HepG2 (cell line): ENCODE measurements around the gene CPPED1.

Source experiments
- MXI1 ChIP-seq: IDR thresholded peaks from 3 replicates; pipeline ENCODE4 v1.6.1; 2012; ENCODE audit warnings: low read depth, low read length, inconsistent platforms, borderline replicate concordance
- POLR2AphosphoS5 ChIP-seq: IDR thresholded peaks from 2 replicates; pipeline ENCODE4 v1.6.1; 2012; ENCODE audit warnings: low read depth, low read length
- RBFOX2 ChIP-seq: fragments of 200-400 bp; formaldehyde crosslinking; IDR thresholded peaks from 2 replicates; pipeline ENCODE4 v1.6.1; 2017; ENCODE audit warnings: low read depth, mild to moderate bottlenecking, low read length
- ZNF660 ChIP-seq: sonication (generic); formaldehyde crosslinking; IDR thresholded peaks from 2 replicates; pipeline ENCODE4 v1.5.1; 2020; ENCODE audit warnings: mild to moderate bottlenecking, low read depth, missing genetic modification reagents, borderline replicate concordance
- ZNF691 ChIP-seq: sonication (generic); formaldehyde crosslinking; IDR thresholded peaks from 2 replicates; pipeline ENCODE4 v1.4.0; 2020; ENCODE audit warnings: missing genetic modification reagents, low read depth, mild to moderate bottlenecking, borderline replicate concordance

GRCh38 chr16:12716658-12717057 lies 87.0 kb downstream of the CPPED1 start:
- TF ChIP-seq POLR2AphosphoS5 (no peak), MXI1 (no peak), ZNF660 (no peak), ZNF691 (CRISPR knock-in tag) (no peak), RBFOX2 (no peak)
